ENCODE measurements around the gene PLEKHN1. TPM values are rescaled to one million over a fixed set of nuclear protein-coding genes. Genes with fewer than 3 reads are reported as not detected.

The PLEKHN1 gene
- total RNA-seq, 6 experiments from 2014 or later, result 0.11 to 2.4 (median 0.26) TPM; not detected in 1

DNA sequence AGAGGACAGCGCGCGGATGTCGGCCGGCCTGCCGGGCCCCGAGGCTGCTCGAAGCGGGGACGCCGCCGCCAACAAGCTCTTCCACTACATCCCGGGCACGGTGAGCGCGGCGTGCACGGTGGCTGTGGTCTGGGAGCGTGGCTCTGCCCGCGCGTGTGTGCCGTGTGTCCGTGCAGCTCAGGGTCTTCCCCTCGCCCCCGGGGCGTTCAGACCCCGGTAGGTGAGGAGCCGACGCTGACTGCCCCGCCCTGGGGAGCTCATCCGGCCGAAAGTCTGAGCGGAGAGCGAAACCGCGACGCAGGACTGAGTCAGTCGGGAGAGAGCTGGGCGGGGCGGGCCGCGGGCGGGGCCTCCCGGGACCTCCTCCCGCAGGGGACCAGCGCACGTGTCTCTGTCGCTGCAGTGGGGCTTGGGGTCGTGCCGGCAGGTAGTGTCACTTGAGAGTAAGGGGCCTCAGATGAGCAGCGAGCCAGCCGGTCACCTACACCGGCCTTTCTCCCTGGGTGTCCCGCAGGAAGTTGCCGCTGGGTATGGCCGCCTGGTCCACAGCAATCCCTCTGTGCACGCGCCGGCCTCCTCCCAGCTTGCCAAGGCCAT lies 520 bp downstream of the PLEKHN1 start:
- Histone ChIP-seq H3K4me3 (peak overlapping the region; percentile 48 to 63 (median 57)), H3K4me1 (peaks cover 0 to 8% (median 2%) of the 10 kb centered on the region in 4 donors), H3K36me3 (no peaks in the 10 kb centered on the region), H3K27me3 (peaks cover 0 to 12% of the 10 kb centered on the region in 2 donors), H3K27ac (peak overlapping the region; percentile 43 to 83 (median 52)), H3K9me3 (no peaks in the 10 kb centered on the region)
- peak; percentile 76 to 88 (median 76) for DNase-seq
- WGBS (ENCODE audit: insufficient coverage, low coverage, low lambda C conversion rate, missing lambda C conversion rate), result 0% methylated on average over 25 of the region's 60 CpGs
- ATAC-seq, result peak; percentile 82 to 88 (median 83)
- TF ChIP-seq CTCF (IDR thresholded peaks at IDR 0.05), result no peak
- peak; percentile 49 for TF ChIP-seq POLR2A (IDR thresholded peaks at IDR 0.05)
- intact Hi-C loops (cut with DNase I), result no loop called here

- H3K36me3 ChIP-seq, result no peaks in the 10 kb centered on the region
These were observed 1.4 kb downstream of the PLEKHN1 start for GRCh38 chr1:967466-968343.

DNA sequence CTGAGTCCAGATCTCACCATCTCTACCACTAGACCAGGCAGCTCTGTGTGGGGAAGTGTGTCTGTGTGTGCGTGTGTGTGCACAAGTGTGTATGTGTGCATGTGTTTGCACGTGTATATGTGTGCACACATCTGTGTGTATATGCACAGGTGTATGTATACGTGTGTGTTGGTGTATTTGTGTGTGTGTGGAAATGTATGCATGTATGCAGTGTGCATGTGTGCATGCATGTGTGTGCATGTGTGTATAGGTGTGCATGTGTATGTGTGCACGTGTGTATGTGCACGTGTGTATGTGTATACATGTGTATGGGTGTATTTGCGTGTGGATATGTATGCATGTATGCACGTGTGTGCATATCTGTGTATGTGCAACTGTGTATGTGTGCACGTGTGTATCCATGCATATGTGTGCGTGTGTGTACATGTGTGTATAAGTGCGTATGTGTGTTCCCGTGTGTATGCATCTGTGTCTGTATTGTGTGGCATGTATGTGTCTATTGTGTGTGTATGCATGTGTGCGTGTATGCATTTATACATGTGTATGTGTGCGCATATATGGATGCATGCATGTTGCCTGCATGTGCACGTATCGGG lies 3.1 kb downstream of the PLEKHN1 start:
- H3K36me3 ChIP-seq, result no peaks in the 10 kb centered on the region
- intact Hi-C loops (cut with DNase I), result no loop called here
- no peak for DNase-seq
- 67% methylated on average over 14 of the region's 15 CpGs for WGBS (ENCODE audit: insufficient coverage, low coverage, low lambda C conversion rate, missing lambda C conversion rate)
- no peaks in the 10 kb centered on the region for H3K9me3 ChIP-seq
- H3K27me3 ChIP-seq, result peaks cover 0 to 12% of the 10 kb centered on the region in 2 donors
- ATAC-seq, result no peak
- TF ChIP-seq CTCF (IDR thresholded peaks at IDR 0.05) (no peak), POLR2A (IDR thresholded peaks at IDR 0.05) (no peak)
- H3K4me1 ChIP-seq, result peaks cover 0 to 8% (median 2%) of the 10 kb centered on the region in 4 donors
- H3K27ac ChIP-seq, result no peak overlapping the region
- no peak overlapping the region for H3K4me3 ChIP-seq

More at GRCh38 chr1:967466-968343, 1.4 kb downstream of the PLEKHN1 start:
- no peak overlapping the region for H3K27ac ChIP-seq
- H3K27me3 ChIP-seq, result peaks cover 0 to 12% of the 10 kb centered on the region in 2 donors
- no peak for TF ChIP-seq CTCF (IDR thresholded peaks at IDR 0.05)
- TF ChIP-seq POLR2A (IDR thresholded peaks at IDR 0.05), result no peak
- intact Hi-C loops (cut with DNase I), result no loop called here
- peaks cover 0 to 8% (median 2%) of the 10 kb centered on the region in 4 donors for H3K4me1 ChIP-seq
- H3K9me3 ChIP-seq, result no peaks in the 10 kb centered on the region
- ATAC-seq (no peak), DNase-seq (peak in 1 of 3 donors; percentile 18)
- H3K4me3 ChIP-seq, result no peak overlapping the region
- no CpG with 5 or more reads among the region's 23 CpGs for WGBS (ENCODE audit: insufficient coverage, low coverage, low lambda C conversion rate, missing lambda C conversion rate)

DNA sequence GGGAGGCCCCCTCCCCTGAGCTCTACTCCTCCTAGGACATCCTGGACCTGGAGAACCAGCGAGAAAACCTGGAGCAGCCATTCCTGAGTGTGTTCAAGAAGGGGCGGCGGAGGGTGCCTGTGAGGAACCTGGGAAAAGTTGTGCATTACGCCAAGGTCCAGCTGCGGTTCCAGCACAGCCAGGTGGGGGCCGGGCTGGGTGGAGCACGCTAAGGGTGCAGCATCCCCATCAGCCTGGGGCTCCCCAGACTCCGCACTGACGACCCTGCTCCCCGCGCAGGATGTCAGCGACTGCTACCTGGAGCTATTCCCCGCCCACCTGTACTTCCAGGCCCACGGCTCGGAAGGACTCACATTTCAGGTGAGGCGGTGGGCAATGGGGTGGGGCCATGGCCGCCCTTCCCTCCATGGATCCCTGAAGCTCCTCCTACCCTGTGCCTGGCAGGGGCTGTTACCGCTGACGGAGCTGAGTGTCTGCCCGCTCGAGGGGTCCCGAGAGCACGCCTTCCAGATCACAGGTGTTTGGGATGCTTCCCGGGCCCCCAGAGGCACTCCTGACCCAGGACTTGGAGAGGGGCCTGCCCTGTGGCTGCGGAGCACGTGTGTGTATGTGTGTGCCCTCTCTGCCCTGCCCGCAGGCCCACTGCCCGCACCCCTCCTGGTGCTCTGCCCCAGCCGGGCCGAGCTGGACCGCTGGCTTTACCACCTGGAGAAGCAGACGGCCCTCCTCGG lies 4.1 kb downstream of the PLEKHN1 start:
- Histone ChIP-seq H3K27me3 (peaks cover 0 to 12% of the 10 kb centered on the region in 2 donors), H3K36me3 (no peaks in the 10 kb centered on the region), H3K4me1 (peaks cover 0 to 8% (median 2%) of the 10 kb centered on the region in 4 donors), H3K27ac (no peak overlapping the region), H3K4me3 (no peak overlapping the region), H3K9me3 (no peaks in the 10 kb centered on the region)
- no peak for DNase-seq
- no peak for TF ChIP-seq POLR2A (IDR thresholded peaks at IDR 0.05)
- no peak for TF ChIP-seq CTCF (IDR thresholded peaks at IDR 0.05)
- no peak for ATAC-seq
- WGBS (ENCODE audit: insufficient coverage, low coverage, low lambda C conversion rate, missing lambda C conversion rate), result 20% methylated on average over 3 of the region's 33 CpGs
- intact Hi-C loops (cut with DNase I), result no loop called here

Measured in right lobe of liver (tissue), 6 donors.